ENCODE measurements around the gene RNF26.

The RNF26 gene

GRCh38 chr11:119317592-119318239, 16.6 kb upstream of the RNF26 start:
- no peak overlapping the region for H3K27ac ChIP-seq (ENCODE audit: extremely low read depth, low read depth, low read length)
- peaks cover 0 to 14% of the 10 kb centered on the region in 2 experiments; a peak in 1 of 3 replicates for H3K36me3 ChIP-seq (ENCODE audit: control insufficient read depth in 2 of 2, insufficient read depth in 1 of 2, low read length in 2 of 2)
- H3K9me3 ChIP-seq (ENCODE audit: control insufficient read depth, insufficient read depth, low read depth, low read length): no peaks in the 10 kb centered on the region
- peak overlapping the region; percentile 19; the same call in 1 of the 2 replicates for H3K4me3 ChIP-seq (ENCODE audit: low read depth, low read length)
- POLR2A ChIA-PET: interaction anchor here (0.7 to 4.4 kb wide), 23 partner anchors 10 to 262 kb away, joined by 3 to 35 read pairs (median 5); partner anchors contain the start of genes ABCG4, C2CD2L, CBL and DPAGT1
- H3K4me1 ChIP-seq (ENCODE audit: control insufficient read depth, insufficient read depth, low read length): no peaks in the 10 kb centered on the region; the same call in 1 of the 2 replicates
- TF ChIP-seq ZNF514 (tag by site-specific recombination; IDR thresholded peaks at IDR 0.05) (no peak), SCRT2 (tag by site-specific recombination; IDR thresholded peaks at IDR 0.05) (peak; percentile 56; the same call in 1 of the 2 replicates), ZNF335 (tag by site-specific recombination; conservative IDR thresholded peaks at IDR 0.05) (peak; percentile 24; the same call in 1 of the 2 replicates), ZBTB21 (tag by site-specific recombination; IDR thresholded peaks at IDR 0.05) (no peak), ZNF341 (tag by site-specific recombination; IDR thresholded peaks at IDR 0.05; ENCODE audit: low read depth) (peak; percentile 2; the same call in 1 of the 2 replicates)
- CTCF ChIA-PET: interaction anchor here (0.8 to 15.8 kb wide), 7 partner anchors 10 to 157 kb away, joined by 4 to 151 read pairs (median 5); partner anchors contain the start of genes C1QTNF5 and CBL

- Histone ChIP-seq H3K4me1 (ENCODE audit: control insufficient read depth, insufficient read depth, low read length) (no peaks in the 10 kb centered on the region; the same call in 1 of the 2 replicates), H3K9me3 (ENCODE audit: control insufficient read depth, insufficient read depth, low read depth, low read length) (no peaks in the 10 kb centered on the region), H3K36me3 (ENCODE audit: control insufficient read depth in 2 of 2, insufficient read depth in 1 of 2, low read length in 2 of 2) (peaks cover 0 to 10% of the 10 kb centered on the region in 2 experiments; a peak in 1 of 3 replicates), H3K4me3 (ENCODE audit: low read depth, low read length) (no peak overlapping the region), H3K27ac (ENCODE audit: extremely low read depth, low read depth, low read length) (no peak overlapping the region)
- POLR2A ChIA-PET: interaction anchor here (0.9 to 4.4 kb wide), 9 partner anchors 11 to 227 kb away, joined by 3 to 35 read pairs (median 4); partner anchors contain the start of genes CBL, HINFP and RNF26
- TF ChIP-seq ZBTB17 (tag by site-specific recombination; IDR thresholded peaks at IDR 0.05) (0 out of 2 replicates have a peak, but pooled peaks have one; percentile 19), FEZF1 (tag by site-specific recombination; IDR thresholded peaks at IDR 0.05) (no peak), ZNF132 (tag by site-specific recombination; IDR thresholded peaks at IDR 0.05; ENCODE audit: borderline replicate concordance) (no peak)
- CTCF ChIA-PET: interaction anchor here (0.6 to 15.8 kb wide), 14 partner anchors 9 to 304 kb away, joined by 3 to 151 read pairs (median 4); partner anchors contain the start of genes C1QTNF5 and CBL
Observed at GRCh38 chr11:119318240-119319135, 15.8 kb upstream of the RNF26 start.

- POLR2A ChIA-PET: interaction anchor here (1.0 to 4.4 kb wide), 5 partner anchors 11 to 198 kb away, joined by 3 to 35 read pairs (median 4); partner anchors contain the start of gene HINFP
- no peak overlapping the region for H3K27ac ChIP-seq (ENCODE audit: extremely low read depth, low read depth, low read length)
Observed at GRCh38 chr11:119319136-119319699, 15.1 kb upstream of the RNF26 start.

More at GRCh38 chr11:119319136-119319699, 15.1 kb upstream of the RNF26 start:
- CTCF ChIA-PET: interaction anchor here (0.6 to 15.8 kb wide), 9 partner anchors 9 to 136 kb away, joined by 3 to 151 read pairs (median 3); partner anchors contain the start of gene C1QTNF5
- H3K9me3 ChIP-seq (ENCODE audit: control insufficient read depth, insufficient read depth, low read depth, low read length): no peaks in the 10 kb centered on the region
- TF ChIP-seq ZNF184 (tag by site-specific recombination; IDR thresholded peaks at IDR 0.05) (no peak), HOXC10 (CRISPR knock-in tag; IDR thresholded peaks at IDR 0.05) (no peak), ZNF394 (tag by site-specific recombination; IDR thresholded peaks at IDR 0.05; ENCODE audit: borderline replicate concordance) (no peak), ZNF398 (tag by site-specific recombination; IDR thresholded peaks at IDR 0.05) (no peak), GLIS2 (tag by site-specific recombination; IDR thresholded peaks at IDR 0.05) (0 out of 2 replicates have a peak, but pooled peaks have one; percentile 2)
- H3K4me3 ChIP-seq (ENCODE audit: low read depth, low read length): no peak overlapping the region
- H3K4me1 ChIP-seq (ENCODE audit: control insufficient read depth, insufficient read depth, low read length): no peaks in the 10 kb centered on the region; the same call in 1 of the 2 replicates
- H3K36me3 ChIP-seq (ENCODE audit: control insufficient read depth in 2 of 2, insufficient read depth in 1 of 2, low read length in 2 of 2): peaks cover 0 to 7% of the 10 kb centered on the region in 2 experiments; a peak in 1 of 3 replicates

Measured in HEK293 (cell line).